ENCODE measurements around the gene CAPRIN2. TPM values are rescaled to one million over a fixed set of nuclear protein-coding genes. Genes with fewer than 3 reads are reported as not detected.

CAPRIN2 gene
- total and polyA plus RNA-seq, 2 experiments from 2014 or later = 26.0 to 38.4 TPM

- Histone ChIP-seq H3K27ac (no peak overlapping the region), H3K9me3 (ENCODE audit: low read depth) (no peaks in the 10 kb centered on the region), H3K4me1 (ENCODE audit: low read depth) (no peaks in the 10 kb centered on the region), H3K4me3 (no peak overlapping the region), H3K27me3 (no peaks in the 10 kb centered on the region), H3K36me3 (no peaks in the 10 kb centered on the region)
- TF ChIP-seq CTCF (IDR thresholded peaks at IDR 0.05; ENCODE audit: low read depth, low read length) = no peak
- no peak for DNase-seq (ENCODE audit: low read depth in 1 of 2, low spot score in 1 of 2)
Observed at GRCh38 chr12:30779178-30779577, 24.4 kb upstream of the CAPRIN2 start.

DNA sequence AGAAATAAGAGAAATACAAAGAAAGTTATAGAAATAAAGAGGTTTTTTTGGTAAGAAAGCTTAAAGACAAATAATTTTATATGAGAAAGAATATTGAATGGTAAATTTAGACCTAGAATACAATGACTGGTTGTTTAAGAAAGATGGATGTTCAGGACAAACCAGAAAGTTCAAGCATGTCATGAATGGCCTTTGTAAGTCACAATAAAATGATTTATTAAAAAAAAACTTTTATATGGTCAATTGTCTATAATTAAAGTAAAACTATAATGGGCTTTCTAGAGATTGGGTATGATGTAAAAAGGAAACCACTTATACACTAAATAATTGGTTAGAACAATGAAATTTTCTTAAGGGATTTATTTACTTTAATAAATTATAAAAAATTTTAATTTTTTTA, 19.8 kb upstream of the CAPRIN2 start:
- no peaks in the 10 kb centered on the region for H3K36me3 ChIP-seq
- H3K9me3 ChIP-seq (ENCODE audit: low read depth) = no peaks in the 10 kb centered on the region
- H3K27ac ChIP-seq = no peak overlapping the region
- H3K27me3 ChIP-seq = no peaks in the 10 kb centered on the region
- DNase-seq (ENCODE audit: low read depth in 1 of 2, low spot score in 1 of 2) = no peak
- H3K4me1 ChIP-seq (ENCODE audit: low read depth) = no peaks in the 10 kb centered on the region
- no peak for TF ChIP-seq CTCF (IDR thresholded peaks at IDR 0.05; ENCODE audit: low read depth, low read length)
- H3K4me3 ChIP-seq = no peak overlapping the region

- TF ChIP-seq CTCF (IDR thresholded peaks at IDR 0.05; ENCODE audit: low read depth, low read length) = no peak
- H3K9me3 ChIP-seq (ENCODE audit: low read depth) = no peaks in the 10 kb centered on the region
- DNase-seq (ENCODE audit: low read depth in 1 of 2, low spot score in 1 of 2) = no peak
- H3K36me3 ChIP-seq = no peaks in the 10 kb centered on the region
- H3K27ac ChIP-seq = no peak overlapping the region
- H3K27me3 ChIP-seq = no peaks in the 10 kb centered on the region
- no peak overlapping the region for H3K4me3 ChIP-seq
- H3K4me1 ChIP-seq (ENCODE audit: low read depth) = no peaks in the 10 kb centered on the region
Observed at GRCh38 chr12:30769802-30770201, 15.1 kb upstream of the CAPRIN2 start.

DNA sequence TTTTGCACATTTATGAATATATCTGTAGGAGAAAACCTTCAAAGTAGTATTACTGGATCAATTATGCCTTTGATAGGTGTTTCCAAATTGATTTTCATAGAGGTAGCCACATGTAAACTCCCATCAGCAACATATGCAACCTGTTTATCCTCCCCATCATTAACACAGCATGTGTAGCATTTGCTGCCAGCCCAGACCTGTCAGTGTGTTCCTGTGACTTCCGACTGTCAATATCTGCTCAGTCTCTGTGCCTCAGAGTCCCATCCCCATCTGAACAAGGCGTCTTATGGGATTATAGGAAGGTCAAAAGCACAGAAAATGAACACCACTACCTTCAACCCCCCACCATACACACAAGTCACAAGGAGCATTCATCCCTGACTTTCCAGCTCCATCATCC, 9.5 kb upstream of the CAPRIN2 start:
- no peaks in the 10 kb centered on the region for H3K4me1 ChIP-seq (ENCODE audit: low read depth)
- H3K27me3 ChIP-seq = no peaks in the 10 kb centered on the region
- no peaks in the 10 kb centered on the region for H3K36me3 ChIP-seq
- DNase-seq (ENCODE audit: low read depth in 1 of 2, low spot score in 1 of 2) = no peak
- no peaks in the 10 kb centered on the region for H3K9me3 ChIP-seq (ENCODE audit: low read depth)
- TF ChIP-seq CTCF (IDR thresholded peaks at IDR 0.05; ENCODE audit: low read depth, low read length) = no peak
- no peak overlapping the region for H3K4me3 ChIP-seq
- H3K27ac ChIP-seq = no peak overlapping the region

DNA sequence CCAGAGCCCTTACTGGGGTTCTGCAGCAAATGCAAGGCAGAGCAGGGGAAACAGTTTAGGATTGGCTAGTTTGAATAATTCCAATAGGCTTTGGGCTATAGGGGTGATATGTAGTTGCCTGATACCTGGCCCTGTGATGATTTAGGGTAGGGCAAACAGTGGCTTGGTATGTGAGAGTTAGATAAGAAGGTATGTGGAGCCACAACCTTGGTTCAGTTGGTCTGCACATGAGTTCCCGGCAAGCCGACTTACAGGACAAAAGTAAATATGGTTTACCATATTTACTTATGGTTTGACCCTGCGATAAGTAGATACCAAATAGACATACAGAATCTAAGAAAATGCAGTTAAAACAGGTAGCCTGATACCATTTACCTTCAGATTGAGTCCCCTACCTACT, 8.3 kb upstream of the CAPRIN2 start:
- Histone ChIP-seq H3K36me3 (no peaks in the 10 kb centered on the region), H3K9me3 (ENCODE audit: low read depth) (no peaks in the 10 kb centered on the region), H3K27me3 (no peaks in the 10 kb centered on the region), H3K27ac (no peak overlapping the region), H3K4me1 (ENCODE audit: low read depth) (no peaks in the 10 kb centered on the region), H3K4me3 (no peak overlapping the region)
- TF ChIP-seq CTCF (IDR thresholded peaks at IDR 0.05; ENCODE audit: low read depth, low read length) = no peak
- DNase-seq (ENCODE audit: low read depth in 1 of 2, low spot score in 1 of 2) = no peak

GRCh38 chr12:30761730-30762129, 7.0 kb upstream of the CAPRIN2 start:
- H3K36me3 ChIP-seq = no peaks in the 10 kb centered on the region
- TF ChIP-seq CTCF (IDR thresholded peaks at IDR 0.05; ENCODE audit: low read depth, low read length) = no peak
- no peaks in the 10 kb centered on the region for H3K27me3 ChIP-seq
- no peaks in the 10 kb centered on the region for H3K9me3 ChIP-seq (ENCODE audit: low read depth)
- no peaks in the 10 kb centered on the region for H3K4me1 ChIP-seq (ENCODE audit: low read depth)
- DNase-seq (ENCODE audit: low read depth in 1 of 2, low spot score in 1 of 2) = no peak
- H3K27ac ChIP-seq = no peak overlapping the region
- no peak overlapping the region for H3K4me3 ChIP-seq

All from cardiac muscle cell (in vitro differentiated cells and primary cell).